MV-4-11 (cell line): ENCODE measurements around the gene TXNL4B.
A peak's percentile ranks its signal among the peaks of the same experiment; 100 is the strongest.

Experiments
- DNase-seq: peaks from one replicate; lab custom pipeline; 2025; lab: John Stamatoyannopoulos, UW

TXNL4B gene

GRCh38 chr16:72093448-72094265 is at the start of gene TXNL4B, which contains the start of gene DHX38:
TXNL4B (minus strand) TSS chr16:72093620; CDS start chr16:72090749, 2,871 bp downstream.
DHX38 (plus strand) TSS chr16:72093847; CDS start chr16:72096158, 2,311 bp downstream.
- peak; percentile 99 for DNase-seq

GRCh38 chr16:72142476-72142875 is 49.1 kb upstream of the TXNL4B start:
- DNase-seq: no peak

GRCh38 chr16:72139908-72140307 is 46.5 kb upstream of the TXNL4B start:
- no peak for DNase-seq

- DNase-seq: no peak
These were observed 44.7 kb upstream of the TXNL4B start for GRCh38 chr16:72138064-72138572.

GRCh38 chr16:72137380-72138063 is 44.1 kb upstream of the TXNL4B start:
- DNase-seq: no peak

GRCh38 chr16:72134507-72134906 is 41.1 kb upstream of the TXNL4B start:
- DNase-seq: no peak

GRCh38 chr16:72132726-72133125 is 39.3 kb upstream of the TXNL4B start:
- DNase-seq: no peak

GRCh38 chr16:72131036-72131435 is 37.6 kb upstream of the TXNL4B start:
- DNase-seq: no peak

GRCh38 chr16:72129976-72130656 is 36.7 kb upstream of the TXNL4B start:
- DNase-seq: no peak

GRCh38 chr16:72128701-72129100 is 35.3 kb upstream of the TXNL4B start:
- DNase-seq: no peak

GRCh38 chr16:72126429-72126765 is 33.0 kb upstream of the TXNL4B start:
- DNase-seq: no peak

GRCh38 chr16:72125635-72126428 is 32.4 kb upstream of the TXNL4B start:
- peak; percentile 69 for DNase-seq

- peak; percentile 70 for DNase-seq
These were observed 31.6 kb upstream of the TXNL4B start for GRCh38 chr16:72124761-72125634.

- DNase-seq: no peak
These were observed 30.7 kb upstream of the TXNL4B start for GRCh38 chr16:72124148-72124547.

- DNase-seq: no peak
These were observed 30.0 kb upstream of the TXNL4B start for GRCh38 chr16:72123426-72123825.

GRCh38 chr16:72122916-72123315 is 29.5 kb upstream of the TXNL4B start:
- DNase-seq: no peak

GRCh38 chr16:72122308-72122707 is 28.9 kb upstream of the TXNL4B start:
- no peak for DNase-seq

- DNase-seq: no peak
These were observed 26.6 kb upstream of the TXNL4B start for GRCh38 chr16:72120026-72120425.

GRCh38 chr16:72113616-72113945 is 20.2 kb upstream of the TXNL4B start:
- no peak for DNase-seq

- DNase-seq: no peak
These were observed 19.6 kb upstream of the TXNL4B start for GRCh38 chr16:72112906-72113615.
